ENCODE data around the gene VDR. TPM values are rescaled to one million over a fixed set of nuclear protein-coding genes. Genes with fewer than 3 reads are reported as not detected.

Gene VDR
- total and polyA plus RNA-seq, 4 experiments from 2014 or later = 0.37 to 3.2 (median 1.0) TPM

GRCh38 chr12:47901718-47902093, 3.1 kb downstream of the VDR start:
- Histone ChIP-seq H3K36me3 (ENCODE audit: insufficient read depth, low read length) (no peaks in the 10 kb centered on the region), H3K27me3 (ENCODE audit: insufficient read depth, low read length) (no peaks in the 10 kb centered on the region), H3K4me3 (ENCODE audit: low read length in 2 of 2) (no peak overlapping the region), H3K9me3 (ENCODE audit: control insufficient read depth in 1 of 2, low read length in 2 of 2) (no peaks in the 10 kb centered on the region), H3K4me1 (ENCODE audit: insufficient read depth, low read length) (peaks cover 59% of the 10 kb centered on the region), H3K27ac (ENCODE audit: low read depth, low read length) (no peak overlapping the region)
- H3K4me1 Mint-ChIP-seq = peaks cover 30 to 76% (median 52%) of the 10 kb centered on the region in 4 donors
- ChIA-PET CTCF (ENCODE audit: partially characterized antibody) (no interaction called here), POLR2A (ENCODE audit: partially characterized antibody) (no interaction called here)
- intact Hi-C loops (cut with micrococcal nuclease) = no loop called here
- DNase-seq = no peak
- H3K4me3 Mint-ChIP-seq = peak overlapping the region in 4 of 8 donors; percentile 5 to 43 (median 26)
- peaks cover 0 to 1% of the 10 kb centered on the region in 2 donors for H3K27me3 Mint-ChIP-seq
- no peaks in the 10 kb centered on the region for H3K9me3 Mint-ChIP-seq
- H3K36me3 Mint-ChIP-seq = peaks cover 0 to 2% of the 10 kb centered on the region in 2 donors
- H3K27ac Mint-ChIP-seq = peak overlapping the region in 1 of 7 donors; percentile 25

GRCh38 chr12:47901063-47901717, 3.6 kb downstream of the VDR start:
- Mint-ChIP-seq H3K27ac (peak overlapping the region in 2 of 7 donors; percentile 25 to 51), H3K4me3 (peak overlapping the region in 6 of 8 donors; percentile 18 to 53 (median 38)), H3K4me1 (peaks cover 30 to 78% (median 53%) of the 10 kb centered on the region in 4 donors), H3K36me3 (peaks cover 0 to 2% of the 10 kb centered on the region in 2 donors), H3K27me3 (peaks cover 0 to 1% of the 10 kb centered on the region in 2 donors), H3K9me3 (no peaks in the 10 kb centered on the region)
- H3K4me1 ChIP-seq (ENCODE audit: insufficient read depth, low read length) = peaks cover 64% of the 10 kb centered on the region
- ChIA-PET CTCF (ENCODE audit: partially characterized antibody) (interaction anchor here (0.6 kb wide), 1 partner anchor 1265 kb away, joined by 3 read pairs; no protein-coding TSS in a partner anchor), POLR2A (ENCODE audit: partially characterized antibody) (interaction anchor here (0.9 kb wide), 1 partner anchor 17 kb away, joined by 3 read pairs; no protein-coding TSS in a partner anchor)
- H3K27ac ChIP-seq (ENCODE audit: low read depth, low read length) = no peak overlapping the region
- H3K36me3 ChIP-seq (ENCODE audit: insufficient read depth, low read length) = no peaks in the 10 kb centered on the region
- intact Hi-C loops (cut with micrococcal nuclease) = no loop called here
- no peak overlapping the region for H3K4me3 ChIP-seq (ENCODE audit: low read length in 2 of 2)
- H3K27me3 ChIP-seq (ENCODE audit: insufficient read depth, low read length) = no peaks in the 10 kb centered on the region
- H3K9me3 ChIP-seq (ENCODE audit: control insufficient read depth in 1 of 2, low read length in 2 of 2) = no peaks in the 10 kb centered on the region
- peak in 1 of 5 donors; percentile 40 for DNase-seq

GRCh38 chr12:47900131-47901062, 4.4 kb downstream of the VDR start:
- H3K27me3 ChIP-seq (ENCODE audit: insufficient read depth, low read length) = no peaks in the 10 kb centered on the region
- Mint-ChIP-seq H3K36me3 (peaks cover 0 to 2% of the 10 kb centered on the region in 2 donors), H3K9me3 (no peaks in the 10 kb centered on the region), H3K27me3 (peaks cover 1 to 2% of the 10 kb centered on the region in 2 donors), H3K4me3 (peak overlapping the region in 3 of 8 donors; percentile 43 to 53 (median 51)), H3K27ac (peak overlapping the region in 1 of 7 donors; percentile 51), H3K4me1 (peaks cover 33 to 71% (median 53%) of the 10 kb centered on the region in 4 donors)
- DNase-seq = no peak
- intact Hi-C loops (cut with micrococcal nuclease) = no loop called here
- CTCF ChIA-PET (ENCODE audit: partially characterized antibody) = interaction anchor here (0.6 to 0.7 kb wide), 2 partner anchors 157 to 1266 kb away, joined by 3 read pairs; no protein-coding TSS in a partner anchor
- no peaks in the 10 kb centered on the region for H3K9me3 ChIP-seq (ENCODE audit: control insufficient read depth in 1 of 2, low read length in 2 of 2)
- no peak overlapping the region for H3K4me3 ChIP-seq (ENCODE audit: low read length in 2 of 2)
- no peak overlapping the region for H3K27ac ChIP-seq (ENCODE audit: low read depth, low read length)
- peaks cover 63% of the 10 kb centered on the region for H3K4me1 ChIP-seq (ENCODE audit: insufficient read depth, low read length)
- no peaks in the 10 kb centered on the region for H3K36me3 ChIP-seq (ENCODE audit: insufficient read depth, low read length)
- POLR2A ChIA-PET (ENCODE audit: partially characterized antibody) = interaction anchor here (0.6 to 0.9 kb wide), 2 partner anchors 18 to 507 kb away, joined by 3 read pairs; no protein-coding TSS in a partner anchor

GRCh38 chr12:47899466-47899865, 5.3 kb downstream of the VDR start:
- Mint-ChIP-seq H3K27ac (no peak overlapping the region), H3K4me3 (peak overlapping the region in 1 of 8 donors; percentile 16), H3K9me3 (no peaks in the 10 kb centered on the region), H3K4me1 (peaks cover 30 to 64% (median 50%) of the 10 kb centered on the region in 4 donors), H3K27me3 (peaks cover 1 to 2% of the 10 kb centered on the region in 2 donors), H3K36me3 (no peaks in the 10 kb centered on the region)
- CTCF ChIA-PET (ENCODE audit: partially characterized antibody) = interaction anchor here (1.0 kb wide), 1 partner anchor 51 kb away, joined by 3 read pairs; no protein-coding TSS in a partner anchor
- no peaks in the 10 kb centered on the region for H3K9me3 ChIP-seq (ENCODE audit: control insufficient read depth in 1 of 2, low read length in 2 of 2)
- H3K27ac ChIP-seq (ENCODE audit: low read depth, low read length) = no peak overlapping the region
- H3K4me3 ChIP-seq (ENCODE audit: low read length in 2 of 2) = no peak overlapping the region
- peaks cover 59% of the 10 kb centered on the region for H3K4me1 ChIP-seq (ENCODE audit: insufficient read depth, low read length)
- POLR2A ChIA-PET (ENCODE audit: partially characterized antibody) = interaction anchor here (2.2 kb wide), 1 partner anchor 15 kb away, joined by 10 read pairs; no protein-coding TSS in a partner anchor
- H3K36me3 ChIP-seq (ENCODE audit: insufficient read depth, low read length) = no peaks in the 10 kb centered on the region
- no peaks in the 10 kb centered on the region for H3K27me3 ChIP-seq (ENCODE audit: insufficient read depth, low read length)
- intact Hi-C loops (cut with micrococcal nuclease) = no loop called here
- DNase-seq = no peak

GRCh38 chr12:47896633-47897032, 8.2 kb downstream of the VDR start:
- Mint-ChIP-seq H3K4me3 (peak overlapping the region in 1 of 8 donors; percentile 32), H3K36me3 (no peaks in the 10 kb centered on the region), H3K9me3 (no peaks in the 10 kb centered on the region), H3K27ac (no peak overlapping the region), H3K4me1 (peaks cover 13 to 50% (median 25%) of the 10 kb centered on the region in 4 donors), H3K27me3 (peaks cover 1 to 5% of the 10 kb centered on the region in 2 donors)
- H3K4me3 ChIP-seq (ENCODE audit: low read length in 2 of 2) = no peak overlapping the region
- no peak for DNase-seq
- ChIA-PET POLR2A (ENCODE audit: partially characterized antibody) (no interaction called here), CTCF (ENCODE audit: partially characterized antibody) (interaction anchor here (1.1 to 2.1 kb wide), 2 partner anchors 8 to 20 kb away, joined by 3 to 5 read pairs; no protein-coding TSS in a partner anchor)
- no peaks in the 10 kb centered on the region for H3K36me3 ChIP-seq (ENCODE audit: insufficient read depth, low read length)
- peaks cover 32% of the 10 kb centered on the region for H3K4me1 ChIP-seq (ENCODE audit: insufficient read depth, low read length)
- intact Hi-C loops (cut with micrococcal nuclease) = no loop called here
- H3K9me3 ChIP-seq (ENCODE audit: control insufficient read depth in 1 of 2, low read length in 2 of 2) = no peaks in the 10 kb centered on the region
- H3K27me3 ChIP-seq (ENCODE audit: insufficient read depth, low read length) = no peaks in the 10 kb centered on the region
- no peak overlapping the region for H3K27ac ChIP-seq (ENCODE audit: low read depth, low read length)

- CTCF ChIA-PET (ENCODE audit: partially characterized antibody) = interaction anchor here (2.1 to 3.2 kb wide), 2 partner anchors 12 to 20 kb away, joined by 5 to 8 read pairs; no protein-coding TSS in a partner anchor
- H3K4me1 ChIP-seq (ENCODE audit: insufficient read depth, low read length) = peaks cover 26% of the 10 kb centered on the region
- no peak overlapping the region for H3K4me3 ChIP-seq (ENCODE audit: low read length in 2 of 2)
- no peak overlapping the region for H3K27ac ChIP-seq (ENCODE audit: low read depth, low read length)
- no peaks in the 10 kb centered on the region for H3K27me3 ChIP-seq (ENCODE audit: insufficient read depth, low read length)
- Mint-ChIP-seq H3K27ac (no peak overlapping the region), H3K27me3 (peaks cover 0 to 5% of the 10 kb centered on the region in 2 donors), H3K9me3 (no peaks in the 10 kb centered on the region), H3K36me3 (no peaks in the 10 kb centered on the region), H3K4me3 (no peak overlapping the region), H3K4me1 (peaks cover 7 to 44% (median 20%) of the 10 kb centered on the region in 4 donors)
- no peaks in the 10 kb centered on the region for H3K36me3 ChIP-seq (ENCODE audit: insufficient read depth, low read length)
- intact Hi-C loops (cut with micrococcal nuclease) = no loop called here
- POLR2A ChIA-PET (ENCODE audit: partially characterized antibody) = no interaction called here
- no peaks in the 10 kb centered on the region for H3K9me3 ChIP-seq (ENCODE audit: control insufficient read depth in 1 of 2, low read length in 2 of 2)
- no peak for DNase-seq
Measured at GRCh38 chr12:47896022-47896421, 8.8 kb downstream of the VDR start.

Data from CD4-positive, alpha-beta memory T cell (primary cell).